GM10847 (cell line): ENCODE results near the gene CFAP46.

Experiments
- POLR2A ChIP-seq: IDR thresholded peaks from 2 replicates; pipeline ENCODE4 v1.6.1; 2011; ENCODE audit not compliant: insufficient read length; ENCODE audit errors: extremely low read depth

CFAP46 gene

DNA sequence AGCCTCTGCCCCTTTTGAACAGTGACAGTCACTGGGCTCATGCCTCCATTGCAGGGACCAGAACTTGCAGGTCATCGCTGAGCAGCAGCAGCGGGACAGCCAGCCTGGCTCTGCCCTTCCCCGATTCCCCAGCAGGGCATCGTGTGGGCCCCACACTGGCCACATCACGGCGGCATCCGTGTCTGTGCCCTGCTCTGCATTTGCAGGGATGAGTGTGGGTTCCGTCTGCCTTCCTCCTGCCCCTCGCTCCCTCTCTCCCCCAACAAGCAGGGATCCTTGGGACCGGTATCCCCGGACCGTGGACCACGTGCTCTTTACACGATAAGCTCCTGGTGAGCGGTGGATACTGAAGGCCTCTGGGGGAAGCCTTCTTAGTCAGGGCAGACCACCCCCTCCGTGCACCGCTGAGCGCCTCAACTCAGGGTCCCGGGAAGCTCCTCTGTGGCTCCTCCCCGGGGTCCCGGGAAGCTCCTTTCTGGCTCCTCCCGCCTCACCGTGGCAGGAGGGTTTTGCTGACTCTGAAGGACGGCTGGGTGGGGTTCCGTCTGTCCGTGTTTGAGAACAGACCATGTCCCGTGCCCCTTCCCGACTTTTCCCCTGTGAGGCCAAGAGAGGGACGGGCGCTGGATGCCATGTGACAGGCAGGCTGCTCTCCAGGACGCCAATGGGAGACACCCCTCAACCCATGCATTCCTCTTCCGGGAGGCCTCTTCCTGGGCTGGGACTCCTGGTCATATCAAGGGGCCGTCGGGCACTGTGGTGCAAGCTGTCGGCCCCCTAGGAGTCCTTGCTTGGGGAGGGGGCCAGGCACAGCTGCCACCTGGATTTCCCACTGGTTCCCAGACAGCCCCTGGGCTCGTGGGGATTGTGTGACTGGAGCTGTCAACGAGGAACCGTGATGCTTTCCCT is 132.9 kb downstream of the CFAP46 start:
- no peak for TF ChIP-seq POLR2A

DNA sequence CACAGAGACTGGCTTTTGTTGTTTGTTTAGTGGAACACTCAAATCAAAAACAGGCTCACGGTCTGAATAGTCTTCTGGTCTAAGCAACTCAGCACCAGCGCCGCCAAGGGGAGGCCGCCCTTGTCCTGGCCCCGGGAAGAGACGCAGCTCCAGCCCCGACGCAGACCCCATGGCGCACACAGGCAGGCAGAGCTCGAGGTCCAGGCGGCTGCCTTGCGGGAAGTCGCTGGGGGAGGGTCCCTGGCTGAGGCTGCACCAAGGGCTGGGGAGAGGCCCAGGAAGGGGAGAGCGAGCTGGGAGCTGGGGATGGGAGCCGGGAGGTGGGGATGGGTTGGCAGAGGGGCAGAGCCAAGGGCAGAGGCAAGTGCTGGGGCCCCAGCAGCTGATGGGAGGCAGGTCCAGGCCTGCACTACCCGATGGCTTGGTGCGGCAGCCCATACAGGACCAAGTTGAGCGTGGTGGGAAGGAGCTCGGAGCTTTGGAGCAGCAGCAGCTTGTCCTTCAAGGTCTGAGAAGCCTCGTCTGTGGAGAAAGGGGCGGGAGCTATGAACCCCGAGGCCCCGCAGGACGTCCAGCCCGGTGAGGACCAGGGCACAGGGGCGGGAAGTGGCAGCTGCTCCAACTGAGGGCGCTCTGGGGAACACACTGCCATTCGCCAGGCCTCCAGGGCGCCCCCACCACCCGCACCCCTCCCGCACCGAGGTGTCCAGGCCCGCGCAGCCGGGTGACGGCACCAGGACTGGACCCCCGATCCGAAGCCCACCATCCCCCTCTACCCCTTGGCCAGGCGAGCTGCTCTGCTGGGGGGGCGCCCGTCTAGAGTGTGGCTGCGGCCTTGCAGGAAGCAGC is 133.8 kb downstream of the CFAP46 start:
- TF ChIP-seq POLR2A: no peak

DNA sequence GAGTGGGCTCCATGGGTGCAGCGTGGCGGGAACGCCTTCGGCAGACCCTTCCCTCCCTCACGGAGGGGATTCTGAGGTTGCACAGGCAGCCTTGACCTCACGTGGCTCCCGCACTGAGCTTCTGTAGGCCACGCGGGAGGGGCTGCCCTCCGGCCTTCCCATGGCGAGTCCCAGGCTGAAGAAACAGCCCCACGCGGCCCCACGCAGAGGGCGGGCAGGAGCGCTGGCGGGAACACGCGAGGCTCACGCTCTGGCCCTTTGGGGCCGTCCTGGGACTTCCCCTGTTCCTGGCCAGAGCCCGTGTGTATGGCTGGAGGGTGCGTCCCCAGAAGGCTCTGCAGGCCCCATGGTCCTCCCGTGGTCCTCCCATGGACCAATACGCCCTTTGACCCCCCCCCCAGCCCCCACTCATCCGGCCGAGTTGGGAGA is 134.7 kb downstream of the CFAP46 start:
- no peak for TF ChIP-seq POLR2A

DNA sequence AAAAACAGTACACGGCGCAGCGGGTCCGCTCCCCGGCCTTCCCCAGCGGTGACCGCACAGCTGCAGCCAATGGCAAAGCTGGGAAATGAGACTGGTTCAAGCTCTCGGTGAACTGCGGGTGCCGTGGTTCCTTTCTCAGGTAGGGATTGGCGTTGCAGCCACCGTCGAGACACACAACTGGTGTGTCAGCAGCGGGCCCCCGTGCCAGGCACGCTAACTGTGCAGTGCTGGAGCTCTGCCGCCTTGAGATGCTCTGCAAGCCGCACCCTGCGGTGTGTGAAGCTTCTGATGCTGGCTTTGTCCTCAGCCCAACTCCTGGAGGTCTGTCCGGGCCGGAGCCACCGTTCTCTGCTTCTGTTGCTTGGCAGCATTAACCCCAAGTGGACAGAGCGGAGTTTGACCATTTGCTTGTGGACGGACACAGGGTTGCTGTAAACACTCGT is 135.8 kb downstream of the CFAP46 start:
- no peak for TF ChIP-seq POLR2A

DNA sequence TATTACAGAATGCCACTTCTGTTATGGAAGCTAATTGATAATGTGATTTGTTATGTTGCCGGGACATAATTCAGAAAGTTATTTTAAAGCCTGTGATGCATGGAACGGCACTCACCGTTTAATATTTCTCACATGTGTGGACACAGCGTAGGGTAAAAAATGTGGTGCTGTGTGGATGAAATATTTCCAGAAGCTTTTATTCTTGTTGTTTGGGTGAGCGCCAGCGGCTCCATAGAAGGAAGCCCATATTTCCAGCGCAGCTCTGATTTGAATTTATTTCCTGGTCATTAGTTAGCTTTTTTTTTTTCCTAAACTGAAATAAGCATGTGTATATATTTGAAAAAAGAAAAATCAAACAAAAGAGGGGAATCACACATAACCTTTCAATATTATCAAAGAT is 136.3 kb downstream of the CFAP46 start:
- no peak for TF ChIP-seq POLR2A

DNA sequence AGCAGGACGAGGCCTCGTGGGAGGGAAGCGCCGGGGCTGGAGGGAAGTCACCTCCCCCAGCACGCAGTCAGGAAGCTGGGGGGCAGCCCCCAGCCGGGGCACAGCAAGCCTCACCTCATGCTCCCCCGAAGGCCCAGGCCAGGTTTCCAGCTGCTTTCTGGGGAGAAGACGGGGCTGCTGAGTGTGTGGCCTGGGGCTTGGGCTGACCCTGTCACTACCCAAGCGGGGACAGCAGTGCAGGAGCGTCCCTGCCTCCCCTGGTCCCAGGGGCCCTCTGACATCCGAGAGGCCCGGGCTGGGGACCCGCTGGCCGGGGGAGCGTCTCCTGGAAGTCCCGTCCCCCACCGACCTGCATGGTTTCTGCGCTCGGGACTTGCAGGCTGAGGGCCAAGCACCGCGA is 136.8 kb downstream of the CFAP46 start:
- TF ChIP-seq POLR2A: no peak

DNA sequence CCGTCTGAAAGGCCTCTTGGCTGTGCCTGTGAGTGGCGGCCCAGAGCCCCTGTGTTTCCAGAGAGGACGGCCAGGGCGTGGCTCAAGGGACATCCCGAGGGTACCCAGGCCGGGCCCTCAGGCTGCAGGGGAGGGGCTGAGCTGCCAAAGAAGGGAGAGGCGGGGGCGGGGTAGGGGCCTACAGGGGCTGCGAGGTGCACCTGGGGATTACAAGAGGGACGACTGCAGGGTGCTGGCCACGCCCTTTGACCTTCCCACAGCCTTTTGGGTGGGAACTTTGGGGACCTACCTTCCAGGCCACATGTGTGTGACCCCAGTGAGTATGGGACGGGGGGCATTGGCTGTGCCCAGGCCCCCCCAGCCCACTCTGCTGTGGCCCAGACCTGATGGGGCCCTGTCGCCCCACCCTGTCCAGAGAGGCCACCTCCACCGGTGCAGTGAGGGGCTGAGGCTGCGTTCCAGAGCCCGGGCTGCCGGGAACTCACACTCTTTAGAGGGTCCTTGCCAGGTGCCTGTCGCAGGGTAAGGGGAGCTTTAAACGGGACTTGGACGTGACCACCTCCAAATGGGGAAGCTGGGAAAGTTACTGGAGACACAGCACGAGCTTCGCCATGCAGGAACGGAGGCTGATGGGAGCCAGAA is 137.5 kb downstream of the CFAP46 start:
- TF ChIP-seq POLR2A: no peak

DNA sequence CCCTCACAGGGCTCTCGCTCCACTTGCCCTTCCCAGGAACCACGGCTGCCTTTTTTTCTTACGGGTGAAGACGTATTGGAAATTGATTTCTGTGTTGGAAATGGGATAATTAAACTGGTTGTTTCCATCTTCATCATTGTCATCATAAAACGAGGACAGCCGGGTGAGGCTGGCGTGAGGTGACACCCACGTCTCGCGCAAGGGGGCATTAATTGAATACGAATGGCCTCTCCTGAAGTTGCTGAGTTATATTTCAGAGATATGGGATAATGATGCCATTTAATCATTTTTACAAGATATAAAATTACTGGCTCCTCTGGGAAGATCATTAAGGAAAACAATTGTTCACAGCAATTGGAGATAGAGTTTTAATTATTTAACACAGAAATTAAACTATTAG is 138.1 kb downstream of the CFAP46 start:
- no peak for TF ChIP-seq POLR2A

DNA sequence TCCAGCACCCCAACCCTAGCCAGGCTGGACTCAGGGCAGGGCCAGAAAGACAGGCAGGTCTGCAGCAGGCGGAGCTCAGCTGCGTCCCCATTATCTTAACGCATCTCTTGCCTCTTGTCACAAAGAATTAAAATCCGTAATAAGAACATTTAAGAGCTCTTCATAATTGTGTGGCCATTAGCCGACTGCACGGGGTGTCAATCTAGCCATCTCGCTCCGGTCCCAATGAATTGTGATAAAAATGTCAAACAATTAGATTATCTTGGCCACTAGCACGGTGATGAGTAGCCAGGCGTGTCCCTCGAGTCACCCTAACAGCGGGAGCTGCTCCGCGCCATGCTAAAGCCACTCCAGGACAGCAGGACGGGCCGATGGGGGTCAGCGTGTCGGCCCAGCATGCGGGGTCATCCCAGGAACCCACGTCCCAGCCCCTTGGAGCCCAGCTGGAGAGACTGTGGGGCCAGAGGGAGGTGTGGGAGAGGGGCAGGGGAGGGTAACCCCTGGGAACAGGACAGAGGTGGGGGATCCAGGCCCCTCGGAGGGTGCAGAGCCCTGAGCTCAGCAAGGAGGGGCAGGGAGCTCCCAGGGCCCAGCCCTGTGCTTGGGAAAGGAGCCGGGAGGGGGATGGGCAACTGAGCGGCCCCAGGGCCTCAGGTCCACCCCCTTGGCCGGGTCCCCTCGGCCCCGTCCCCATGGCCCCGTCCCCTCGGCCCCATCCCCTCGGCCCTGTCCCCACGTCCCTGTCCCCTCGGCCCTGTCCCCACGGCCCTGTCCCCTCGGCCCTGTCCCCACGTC is 138.8 kb downstream of the CFAP46 start:
- TF ChIP-seq POLR2A: no peak

DNA sequence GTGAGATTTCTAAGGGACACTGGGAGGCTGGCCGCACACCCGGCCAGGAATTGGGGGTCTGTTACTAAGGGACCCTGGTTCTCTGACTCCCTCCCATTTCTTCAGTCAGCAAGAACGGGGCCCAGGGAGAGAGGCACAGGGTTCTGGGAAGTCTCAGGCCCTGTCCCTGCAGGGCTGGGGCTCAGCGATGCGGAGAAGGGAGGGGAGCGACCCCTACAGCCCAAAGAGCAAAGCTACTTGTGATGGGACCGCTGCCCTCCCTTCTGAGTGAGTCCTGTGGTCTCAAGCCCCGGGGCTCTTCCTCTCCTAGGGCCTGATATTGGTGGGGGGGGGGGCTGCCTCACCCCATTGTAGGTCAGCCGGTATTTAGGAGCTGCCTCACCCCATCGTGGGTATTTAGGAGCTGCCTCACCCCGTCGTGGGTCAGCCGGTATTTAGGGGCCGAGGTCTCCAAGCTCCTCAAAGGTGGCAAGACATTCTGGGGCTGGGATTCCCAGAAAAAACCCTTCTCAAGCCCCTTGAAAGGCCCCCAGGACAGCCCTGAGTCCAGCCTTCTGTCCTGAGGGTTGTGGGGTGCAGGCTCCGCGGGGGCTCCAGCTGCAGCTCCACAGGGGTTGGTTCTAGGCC is 139.6 kb downstream of the CFAP46 start:
- TF ChIP-seq POLR2A: no peak

DNA sequence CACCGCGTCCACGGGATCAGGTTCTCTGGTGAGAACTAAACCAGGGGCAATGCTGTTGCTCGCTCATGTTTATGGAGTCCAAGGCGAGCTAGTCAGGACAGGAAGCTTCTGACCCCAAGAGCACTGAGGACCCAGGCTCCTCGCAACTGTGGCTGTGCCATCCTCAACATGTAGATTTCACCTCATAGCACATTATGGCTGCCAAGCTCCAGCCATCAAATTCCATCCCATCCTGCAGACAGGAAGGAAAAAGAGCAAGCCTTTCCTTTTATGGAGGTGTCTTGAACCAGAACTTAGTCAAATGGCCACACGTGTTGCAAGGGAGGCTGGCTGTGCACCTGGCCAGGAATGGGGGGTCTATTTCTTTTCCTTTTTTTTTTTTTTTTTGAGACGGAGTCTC is 140.3 kb downstream of the CFAP46 start:
- no peak for TF ChIP-seq POLR2A

DNA sequence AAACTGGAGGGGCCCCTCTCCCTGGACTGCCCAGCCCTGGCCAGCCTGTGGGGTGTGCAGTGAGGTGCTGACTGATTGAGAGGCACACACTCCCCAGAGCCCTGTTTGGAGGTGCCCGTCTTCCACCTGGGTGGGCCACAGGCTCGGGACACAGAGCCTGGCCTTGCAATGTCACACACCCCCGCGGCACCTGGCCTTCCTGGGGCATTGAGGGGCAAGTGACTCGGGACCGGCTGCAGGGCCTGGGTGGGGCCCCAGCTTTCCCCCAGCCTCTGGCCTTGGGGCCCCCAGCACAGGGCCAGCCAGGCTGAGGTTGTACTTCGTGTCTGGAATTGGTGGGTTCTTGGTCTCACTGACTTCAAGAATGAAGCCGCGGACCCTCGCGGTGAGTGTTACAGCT is 142.5 kb downstream of the CFAP46 start:
- no peak for TF ChIP-seq POLR2A

DNA sequence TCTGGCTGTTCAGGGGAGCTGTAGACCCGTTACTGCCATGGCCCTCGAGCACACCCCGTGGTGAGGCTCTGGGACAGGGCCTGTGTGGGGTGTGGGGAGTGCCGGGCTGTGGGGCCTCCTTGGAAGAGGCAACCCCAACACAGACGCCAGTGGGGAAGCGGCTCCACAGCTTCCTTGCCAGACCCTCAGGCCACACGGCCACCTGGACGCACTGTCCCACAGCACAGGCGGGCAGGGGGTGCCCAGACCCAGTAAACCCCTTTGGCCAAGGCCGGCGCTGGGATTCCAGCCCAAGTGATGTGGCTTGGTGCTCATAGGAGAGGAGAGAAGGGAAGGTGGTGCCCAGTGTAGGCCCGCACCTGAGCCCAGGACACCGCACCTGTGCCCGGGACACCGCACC is 143.5 kb downstream of the CFAP46 start:
- TF ChIP-seq POLR2A: no peak

DNA sequence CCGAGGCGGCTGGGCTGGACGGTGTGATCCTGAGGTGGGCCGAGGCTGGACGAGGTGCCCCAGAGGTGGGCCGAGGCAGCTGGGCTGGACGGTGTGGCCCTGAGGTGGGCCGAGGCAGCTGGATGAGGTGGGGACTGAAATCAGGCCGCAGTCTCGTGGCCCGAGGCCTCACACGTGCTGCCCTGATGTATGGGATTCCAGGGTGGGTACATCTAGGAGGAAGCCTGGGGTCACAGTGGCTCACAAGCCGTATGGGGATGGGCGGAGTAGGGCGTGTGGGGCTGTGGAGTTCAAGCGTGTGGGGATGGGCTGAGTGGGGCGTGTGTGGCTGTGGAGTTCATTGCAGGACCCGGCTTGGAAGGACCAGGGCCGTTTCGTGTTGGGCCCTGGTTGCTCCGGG is 144.0 kb downstream of the CFAP46 start:
- TF ChIP-seq POLR2A: no peak

DNA sequence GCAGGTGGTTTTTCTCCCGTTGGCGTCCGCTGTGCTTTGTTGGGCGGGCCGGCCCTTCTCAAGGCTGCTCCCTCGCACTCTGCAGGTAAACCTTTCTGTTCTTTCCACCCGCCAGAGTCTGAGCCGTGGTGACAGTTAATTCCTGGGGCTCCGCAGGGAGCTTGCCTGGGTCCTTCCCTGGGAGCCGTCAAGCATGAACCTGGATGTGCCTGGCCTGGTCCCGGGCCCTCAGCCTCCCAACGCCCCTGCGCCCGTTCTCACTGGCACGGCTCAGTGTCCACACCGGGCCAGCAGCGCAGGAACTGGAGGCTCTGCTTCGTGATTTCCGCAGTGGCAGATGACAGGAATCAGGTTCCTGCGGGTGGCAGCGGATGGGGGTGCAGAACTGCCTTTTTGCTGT is 145.5 kb downstream of the CFAP46 start:
- no peak for TF ChIP-seq POLR2A
